Heart left ventricle (tissue), 16 donors: ENCODE measurements around the gene PLCL1. TPM values are rescaled to one million over a fixed set of nuclear protein-coding genes. Genes with fewer than 3 reads are reported as not detected.
A peak's percentile ranks its signal among the peaks of the same experiment; 100 is the strongest.

ENCODE experiments used
- ATAC-seq, 4 donors: fragments of 200-7000 bp; cut with Tn5 transposase; one replicate each; pipeline ENCODE4 v1.9.1; 2020 to 2022; ENCODE audit warnings: moderate library complexity in 4 of 4, mild to moderate bottlenecking in 3 of 4, moderate number of reproducible peaks in 1 of 4
- DNase-seq, 5 donors: peaks; one replicate each; pipeline ENCODE4 v3.0.0-alpha.2; 2020
- H3K27ac ChIP-seq, 12 donors: fragments of 200-600 bp; sonication (generic) in 4 of 12; one replicate each; pipeline versions ENCODE4 v1.5.0 to v1.8.0; 2016 to 2022; ENCODE audit warnings: mild to moderate bottlenecking in 2 of 12
- H3K27me3 ChIP-seq, 9 donors: fragments of 200-600 bp; sonication (generic) in 2 of 9; one replicate each; pipeline versions ENCODE4 v1.5.1 to v1.8.0; 2016 to 2022; ENCODE audit warnings: mild to moderate bottlenecking in 3 of 9
- H3K36me3 ChIP-seq, 9 donors: fragments of 200-600 bp; sonication (generic) in 2 of 9; one replicate each; pipeline versions ENCODE4 v1.5.0 to v1.8.0; 2018 to 2022; ENCODE audit warnings: mild to moderate bottlenecking in 2 of 9
- H3K4me1 ChIP-seq, 12 donors: fragments of 200-600 bp; sonication (generic) in 4 of 12; one replicate each; pipeline versions ENCODE4 v1.5.0 to v1.8.0; 2016 to 2022; ENCODE audit warnings: mild to moderate bottlenecking in 3 of 12
- H3K4me3 ChIP-seq, 12 donors: fragments of 200-600 bp; sonication (generic) in 4 of 12; one replicate each; pipeline versions ENCODE4 v1.5.0 to v1.8.0; 2017 to 2022; ENCODE audit warnings: mild to moderate bottlenecking in 9 of 12, moderate library complexity in 4 of 12
- H3K9me3 ChIP-seq, 12 donors: fragments of 200-600 bp; sonication (generic) in 4 of 12; one replicate each; pipeline versions ENCODE4 v1.5.0 to v1.8.0; 2016 to 2022; ENCODE audit warnings: mild to moderate bottlenecking in 1 of 12
- CTCF ChIP-seq, 12 donors: fragments of 200-600 bp; sonication (generic) in 4 of 12; IDR thresholded peaks; one replicate each; pipeline versions ENCODE4 v1.5.0 to v1.8.0; 2018 to 2022; ENCODE audit warnings: antibody characterized with exemption in 12 of 12, mild to moderate bottlenecking in 5 of 12
- POLR2A ChIP-seq, 2 donors: fragments of 450-650 bp; IDR thresholded peaks; one replicate each; pipeline ENCODE4 v1.6.1; 2017; ENCODE audit warnings: antibody characterized with exemption in 2 of 2, mild to moderate bottlenecking in 2 of 2, moderate library complexity in 2 of 2
- WGBS, 4 donors: extraction: QIAGEN DNeasy Blood & Tissue Kit in 2 of 4; methylation state at CpG; one replicate each; pipeline versions ENCODE4 v1.1.5 to v1.1.7; 2013 to 2018; 5-methylcytosine and 5-hydroxymethylcytosine counted together
- intact Hi-C, 10 donors: fragments of 100-400 bp; cut with DNase I; formaldehyde crosslinking; loops; one replicate each; pipeline versions ENCODE4 v1.11.1 to v1.14.2; 2022
- polyA plus RNA-seq, 2 donors: library from polyadenylated mRNA; stranded (reverse); fragments of 200-250 nt; gene quantifications; one replicate each; pipeline ENCODE4 v1.2.3, GENCODE V29; 2013
- total RNA-seq, 9 donors: library from RNA; depleted of rRNA in 2 of 9; stranded (reverse); fragments of >200 nt in 2 of 9; fragmentation: NEBNext Ultra II Directional in 3 of 9; extraction: Animal tissue kit (Norgen Biotek cat#: 25700) in 3 of 9; gene quantifications; one replicate each; pipeline versions ENCODE4 v1.1.0 to v1.2.4, GENCODE V29; 2016 to 2023
- donor health status: ischemic (EF 13 %, LVEDD 7.1; RV severe dilation, severe dysfunction).
- donor health status: healthy with polysubstance abuse.
- donor health status: DM: no; HTN: yes; CAD: no.
- donor health status: DM: no; HTN: no; CAD: no.
- donor health status: ischemic (EF 25% LVEDD 6.9; RV normal size, moderate dysfunction).
- donor health status: ischemic (EF 25% LVEDD 5.7; RV mildly dilated, moderate dysfunction).
- donor health status: healthy.
- donor health status: DM: yes; HTN: yes; CAD: no.
- donor health status: ischemic (EF 35%, LVEDD 5.7; RV mildly dilated, moderate dysfunction).
- donor health status: nonischemic (EF 11% LVEDD 7.7; RV severe dilation, severe dysfunction).
- donor health status: DM: yes; HTN: yes; CAD: no.
- donor health status: PGD.
- donor health status: ischemic (EF 29% LVEDD 5.4; RV normal size, mild dysfunction).
- donor health status: nonischemic (EF 23%, LVEDD 6.1; RV moderate dilation, normal function).

PLCL1 gene
- total and polyA plus RNA-seq, 11 donors: 22.0 to 126 (median 90.4) TPM

DNA sequence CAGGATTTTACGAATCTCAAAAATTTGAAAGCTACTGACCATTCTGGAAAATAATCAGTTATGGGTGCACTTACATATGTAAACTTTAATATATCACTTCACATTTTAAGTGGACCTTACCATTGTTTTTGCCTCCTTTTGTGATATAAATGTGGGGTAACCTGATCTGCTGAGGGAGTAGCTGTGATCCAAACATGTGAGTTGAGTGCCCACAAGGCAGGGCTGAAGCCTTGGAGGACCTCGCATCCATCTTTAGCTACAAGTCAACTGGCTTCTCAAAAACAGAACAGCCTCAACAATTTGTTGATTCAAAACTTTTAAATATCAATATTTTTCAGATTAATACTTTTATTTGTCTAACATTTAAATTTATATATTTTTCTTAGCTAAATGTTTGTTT, 178.2 kb downstream of the PLCL1 start:
- H3K27ac ChIP-seq: peak overlapping the region in 1 of 12 donors; percentile 18
- no peak overlapping the region for H3K4me3 ChIP-seq
- no peak for ATAC-seq
- WGBS, 4 donors: 74 to 84% (median 82%) methylated on average over 2 of the region's 2 CpGs
- no peaks in the 10 kb centered on the region for H3K36me3 ChIP-seq
- peaks cover 0 to 25% (median 8%) of the 10 kb centered on the region in 12 donors for H3K4me1 ChIP-seq
- no peaks in the 10 kb centered on the region for H3K27me3 ChIP-seq
- intact Hi-C loops: loop anchor here in 1 of 10 donors (10.0 kb wide), 1 partner anchor 142 kb away; no protein-coding TSS in a partner anchor
- peaks cover 0 to 3% (median 0%) of the 10 kb centered on the region in 12 donors for H3K9me3 ChIP-seq
- DNase-seq: no peak
- TF ChIP-seq CTCF (IDR thresholded peaks at IDR 0.05) (no peak), POLR2A (IDR thresholded peaks at IDR 0.05) (no peak)

DNA sequence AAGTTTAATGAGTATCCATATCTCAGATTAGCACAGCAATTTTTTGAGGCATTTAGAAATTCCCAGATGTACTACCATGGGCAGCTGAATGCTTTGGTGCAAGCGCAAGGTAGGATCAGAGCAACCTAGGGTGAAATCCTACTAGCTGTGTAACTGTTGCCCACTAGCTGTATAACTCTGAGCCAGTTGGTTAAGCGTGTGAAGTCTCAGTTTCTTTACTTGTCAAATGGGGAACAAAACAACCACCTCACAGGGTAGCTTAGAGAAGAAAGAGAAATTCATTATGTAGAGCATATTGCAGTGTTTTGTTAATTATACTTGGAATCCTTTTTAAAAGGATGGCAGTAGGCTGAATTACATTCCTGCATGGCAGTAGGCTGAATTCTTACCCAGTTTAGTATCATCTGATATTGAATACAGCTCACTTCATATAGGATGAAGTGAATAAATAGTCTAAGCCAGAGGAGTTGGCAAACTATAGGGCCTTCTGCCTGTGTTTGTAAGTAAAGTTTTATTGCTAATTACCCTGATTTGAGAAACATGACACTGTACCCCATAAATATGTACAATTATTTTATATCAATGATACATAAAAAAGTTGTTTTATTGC, 180.7 kb downstream of the PLCL1 start:
- no peak for ATAC-seq
- intact Hi-C loops: loop anchor here in 1 of 10 donors (10.0 kb wide), 1 partner anchor 140 kb away; no protein-coding TSS in a partner anchor
- WGBS, 4 donors: 97 to 100% (median 98%) methylated on average over 2 of the region's 2 CpGs

DNA sequence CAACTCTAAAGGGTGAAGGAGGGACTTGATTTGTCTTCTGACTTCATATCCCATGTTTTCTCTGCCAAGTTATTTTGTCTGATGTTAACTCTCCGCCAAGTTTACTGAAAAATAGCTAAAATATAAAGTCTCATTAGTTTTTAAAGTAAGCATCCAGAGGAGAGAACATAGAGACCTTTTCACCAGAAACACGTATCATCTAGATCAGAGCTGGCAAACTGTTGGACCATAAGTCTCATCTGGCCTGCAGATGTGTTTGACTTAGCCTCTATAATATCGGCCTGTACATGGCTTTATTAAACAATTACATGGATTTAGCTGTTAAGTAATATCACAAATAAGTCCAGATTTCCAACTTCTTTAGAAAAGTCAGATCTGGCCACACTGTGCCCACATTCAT, 182.6 kb downstream of the PLCL1 start:
- H3K9me3 ChIP-seq: peaks cover 0 to 5% (median 0%) of the 10 kb centered on the region in 12 donors
- peaks cover 0 to 20% (median 1%) of the 10 kb centered on the region in 12 donors for H3K4me1 ChIP-seq
- H3K4me3 ChIP-seq: no peak overlapping the region
- H3K36me3 ChIP-seq: no peaks in the 10 kb centered on the region
- H3K27ac ChIP-seq: no peak overlapping the region
- DNase-seq: no peak
- intact Hi-C loops: loop anchor here in 1 of 10 donors (10.0 kb wide), 1 partner anchor 138 kb away; no protein-coding TSS in a partner anchor
- H3K27me3 ChIP-seq: no peaks in the 10 kb centered on the region
- 85 to 93% (median 88%) methylated on average over 3 of the region's 3 CpGs for WGBS, 4 donors
- TF ChIP-seq CTCF (IDR thresholded peaks at IDR 0.05) (no peak), POLR2A (IDR thresholded peaks at IDR 0.05) (no peak)
- ATAC-seq: no peak

More for the DNA sequence above, 180.7 kb downstream of the PLCL1 start:
- H3K27me3 ChIP-seq: no peaks in the 10 kb centered on the region
- peaks cover 0 to 20% (median 1%) of the 10 kb centered on the region in 12 donors for H3K4me1 ChIP-seq
- no peak for DNase-seq
- TF ChIP-seq POLR2A (IDR thresholded peaks at IDR 0.05) (no peak), CTCF (IDR thresholded peaks at IDR 0.05) (no peak)
- H3K4me3 ChIP-seq: no peak overlapping the region
- H3K27ac ChIP-seq: no peak overlapping the region
- H3K9me3 ChIP-seq: no peaks in the 10 kb centered on the region
- no peaks in the 10 kb centered on the region for H3K36me3 ChIP-seq

DNA sequence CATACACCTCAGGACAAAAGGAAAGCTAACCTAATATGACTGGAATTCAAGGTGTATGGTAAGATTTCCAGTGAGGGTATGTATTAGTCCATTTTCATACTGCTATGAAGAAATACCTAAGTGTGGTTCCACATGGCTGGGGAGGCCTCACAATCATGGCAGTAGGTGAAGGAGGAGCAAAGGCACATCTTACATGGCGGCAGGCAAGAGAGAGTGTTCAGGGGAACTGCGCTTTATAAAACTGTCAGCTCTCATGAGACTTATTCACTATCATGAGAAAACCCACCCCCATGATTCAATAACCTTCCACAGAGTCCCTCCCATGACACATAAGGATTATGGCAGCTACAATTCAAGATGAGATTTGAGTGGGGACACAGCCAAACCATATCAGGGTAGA, 186.0 kb downstream of the PLCL1 start:
- TF ChIP-seq POLR2A (IDR thresholded peaks at IDR 0.05): no peak
- no peak for TF ChIP-seq CTCF (IDR thresholded peaks at IDR 0.05)
- no peak overlapping the region for H3K27ac ChIP-seq
- H3K4me3 ChIP-seq: no peak overlapping the region
- no peak for ATAC-seq
- intact Hi-C loops: loop anchor here in 1 of 10 donors (10.0 kb wide), 1 partner anchor 186 kb away; the partner anchor contains the start of gene PLCL1
- H3K4me1 ChIP-seq: peaks cover 0 to 32% (median 10%) of the 10 kb centered on the region in 12 donors
- peaks cover 0 to 5% (median 0%) of the 10 kb centered on the region in 12 donors for H3K9me3 ChIP-seq
- H3K27me3 ChIP-seq: no peaks in the 10 kb centered on the region
- no peak for DNase-seq
- H3K36me3 ChIP-seq: no peaks in the 10 kb centered on the region
- WGBS, 4 donors: 91 to 100% (median 98%) methylated on average over 2 of the region's 2 CpGs
